CD14-positive monocyte (primary cell): Measurements from ENCODE around the gene CILP2. TPM values are rescaled to one million over a fixed set of nuclear protein-coding genes. Genes with fewer than 3 reads are reported as not detected.

Experiments used
- DNase-seq, 3 donors: peaks; one replicate each; pipeline ENCODE4 v3.0.0-alpha.2; 2011 to 2022
- H2AFZ ChIP-seq: 2 replicates; pipeline ENCODE4 v1.6.0; 2012; ENCODE audit warnings: mild to moderate bottlenecking, low read depth, low read length, inconsistent platforms; ENCODE audit not compliant: insufficient read depth, poor library complexity, severe bottlenecking
- H3K27ac ChIP-seq, 2 donors: 1 replicate in 1 of 2; 2 replicates in 1 of 2; pipeline ENCODE4 v1.5.1; 2012 to 2013; ENCODE audit warnings: low read length in 2 of 2, control low read depth in 1 of 2, inconsistent platforms in 1 of 2, low read depth in 1 of 2, mild to moderate bottlenecking in 1 of 2
- H3K27me3 ChIP-seq, 2 donors: one replicate each; pipeline versions ENCODE4 v1.6.0 to v1.6.1; 2011 to 2013; ENCODE audit warnings: low read length in 2 of 2; ENCODE audit not compliant: control insufficient read depth in 2 of 2, insufficient read depth in 2 of 2
- H3K36me3 ChIP-seq, 2 donors: replicated peaks in 1 of 2; 1 replicate in 1 of 2; 2 replicates in 1 of 2; pipeline versions ENCODE4 v1.5.1 to v1.6.1; 2012 to 2013; ENCODE audit warnings: low read length in 2 of 2, control low read depth in 1 of 2, inconsistent platforms in 1 of 2, mild to moderate bottlenecking in 1 of 2; ENCODE audit not compliant: insufficient read depth in 2 of 2, control insufficient read depth in 1 of 2
- H3K4me1 ChIP-seq, 2 donors: 1 replicate in 1 of 2; 2 replicates in 1 of 2; pipeline versions ENCODE4 v1.5.1 to v1.6.1; 2012 to 2013; ENCODE audit warnings: low read length in 2 of 2, control low read depth in 1 of 2, inconsistent platforms in 1 of 2, mild to moderate bottlenecking in 1 of 2, moderate library complexity in 1 of 2; ENCODE audit not compliant: insufficient read depth in 2 of 2, control insufficient read depth in 1 of 2
- H3K4me2 ChIP-seq: replicated peaks from 2 replicates; pipeline ENCODE3; 2012; ENCODE audit warnings: low read length, moderate library complexity, mild to moderate bottlenecking; ENCODE audit not compliant: poor library complexity, severe bottlenecking; ENCODE audit errors: extremely low read depth
- H3K4me3 ChIP-seq, 3 experiments: fragments of 200-600 bp in 1 of 3; sonication (generic) in 1 of 3; replicated peaks in 1 of 3; 1 replicate in 2 of 3; 2 replicates in 1 of 3; pipeline ENCODE4 v1.5.1; 2011 to 2013; ENCODE audit warnings: low read length in 3 of 3, mild to moderate bottlenecking in 3 of 3, control low read depth in 2 of 3, low read depth in 2 of 3, inconsistent platforms in 1 of 3, moderate library complexity in 1 of 3
- H3K79me2 ChIP-seq: 2 replicates; pipeline ENCODE4 v1.6.0; 2012; ENCODE audit warnings: mild to moderate bottlenecking, control low read depth, inconsistent platforms, low read length, moderate library complexity; ENCODE audit not compliant: insufficient read depth
- H3K9ac ChIP-seq: 2 replicates; pipeline ENCODE4 v1.6.0; 2017; ENCODE audit warnings: low read length, mild to moderate bottlenecking; ENCODE audit not compliant: insufficient read depth, poor library complexity, severe bottlenecking
- H3K9me3 ChIP-seq, 2 donors: replicated peaks in 1 of 2; 1 replicate in 1 of 2; 2 replicates in 1 of 2; pipeline versions ENCODE4 v1.5.1 to v1.6.1; 2012 to 2013; ENCODE audit warnings: low read length in 2 of 2, control low read depth in 1 of 2; ENCODE audit not compliant: control insufficient read depth in 1 of 2, insufficient read depth in 1 of 2
- H4K20me1 ChIP-seq: 2 replicates; pipeline ENCODE4 v1.6.0; 2012; ENCODE audit warnings: mild to moderate bottlenecking, low read length, control low read depth, moderate library complexity; ENCODE audit not compliant: insufficient read depth
- H3K27ac Mint-ChIP-seq, 7 donors: one replicate each; pipeline ENCODE4 v1.8.0; 2020; ENCODE audit warnings: mild to moderate bottlenecking in 7 of 7, mixed read lengths in 7 of 7, moderate library complexity in 6 of 7, inconsistent platforms in 2 of 7
- H3K27me3 Mint-ChIP-seq, 3 donors: one replicate each; pipeline ENCODE4 v1.8.0; 2021 to 2022; ENCODE audit warnings: low read depth in 3 of 3, mild to moderate bottlenecking in 3 of 3, mixed read lengths in 3 of 3, moderate library complexity in 3 of 3, inconsistent platforms in 1 of 3
- H3K36me3 Mint-ChIP-seq, 2 donors: one replicate each; pipeline ENCODE4 v1.8.0; 2020; ENCODE audit warnings: mixed read lengths in 2 of 2, inconsistent platforms in 1 of 2, mild to moderate bottlenecking in 1 of 2
- H3K4me1 Mint-ChIP-seq: one replicate; pipeline ENCODE4 v1.8.0; 2020; ENCODE audit warnings: mild to moderate bottlenecking, mixed read lengths
- H3K4me3 Mint-ChIP-seq, 2 donors: one replicate each; pipeline ENCODE4 v1.8.0; 2020; ENCODE audit warnings: mild to moderate bottlenecking in 2 of 2, mixed read lengths in 2 of 2, moderate library complexity in 1 of 2
- H3K9me3 Mint-ChIP-seq, 7 donors: one replicate each; pipeline ENCODE4 v1.8.0; 2020 to 2022; ENCODE audit warnings: mixed read lengths in 7 of 7, mild to moderate bottlenecking in 6 of 7, moderate library complexity in 6 of 7, inconsistent platforms in 2 of 7
- WGBS: methylation state at CpG from one replicate; pipeline ENCODE4 v1.1.5; 2013; ENCODE audit warnings: missing lambda C conversion rate; ENCODE audit not compliant: insufficient coverage; 5-methylcytosine and 5-hydroxymethylcytosine counted together
- intact Hi-C, 2 donors: fragments of 100-400 bp; cut with micrococcal nuclease; formaldehyde crosslinking; loops; one replicate each; pipeline versions ENCODE4 v1.15.0 to v1.15.1; 2023
- polyA plus RNA-seq, 3 donors: library from polyadenylated mRNA; depleted of rRNA in 1 of 3; unstranded in 2 of 3; stranded (reverse) in 1 of 3; fragments of 300-500 nt in 2 of 3; fragments of >200 nt in 1 of 3; fragmentation: Illumina TruSeq in 2 of 3; gene quantifications; 1 replicate in 2 of 3; 2 replicates in 1 of 3; pipeline ENCODE4 v1.2.3, GENCODE V29; 2012 to 2021
- TF ChIP-seq, protein P1 (sequence below): fragments of 200-600 bp; IDR thresholded peaks from one replicate; pipeline ENCODE4 v1.8.0; 2022; ENCODE audit warnings: antibody characterized with exemption, mild to moderate bottlenecking

The CILP2 gene
- polyA plus RNA-seq, 3 donors: 0.04 TPM; not detected in 2

DNA sequence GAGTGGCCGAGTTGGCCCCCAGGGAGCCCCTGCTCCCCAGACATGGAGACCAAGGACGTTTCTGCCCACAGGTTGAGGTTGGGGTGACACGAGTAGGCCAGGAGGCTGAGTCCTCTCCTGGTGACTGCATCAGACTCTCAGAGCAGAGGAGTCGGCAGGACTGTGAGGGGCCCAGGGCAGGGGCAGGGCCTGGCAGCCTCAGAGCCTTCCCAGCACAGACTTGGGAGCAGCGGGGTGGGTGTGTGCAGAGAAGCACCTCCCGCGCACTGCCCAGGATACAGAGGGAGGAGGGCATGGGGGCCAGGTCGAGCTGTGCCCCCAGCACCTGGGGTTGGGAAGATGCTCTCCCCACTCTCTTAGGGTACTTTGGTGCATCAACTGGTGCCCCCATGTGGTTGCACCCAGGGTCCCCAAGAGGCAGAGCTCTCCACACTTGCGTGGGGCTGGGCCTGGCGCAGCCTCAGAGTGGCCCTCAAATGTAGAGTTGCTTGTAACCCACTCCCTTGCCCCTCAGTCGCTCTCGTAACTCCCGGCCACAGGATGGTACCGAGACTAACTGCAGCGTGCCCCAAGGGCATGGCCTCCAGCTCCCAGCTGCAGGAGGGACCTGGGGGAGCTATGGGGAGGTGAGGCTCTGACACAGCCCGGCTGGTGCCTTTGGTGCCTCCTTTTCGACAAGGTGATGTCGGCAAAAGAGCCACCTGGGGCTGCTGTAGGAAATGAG, 38.6 kb upstream of the CILP2 start:
- Histone ChIP-seq H4K20me1 (peaks cover 42% of the 10 kb centered on the region), H3K4me3 (no peak overlapping the region), H3K4me2 (no peak overlapping the region), H3K36me3 (peaks cover 94 to 100% of the 10 kb centered on the region in 2 donors), H3K79me2 (peaks cover 6% of the 10 kb centered on the region), H3K4me1 (no peaks in the 10 kb centered on the region), H3K9me3 (no peaks in the 10 kb centered on the region), H3K9ac (no peak overlapping the region), H2AFZ (no peak overlapping the region), H3K27ac (no peak overlapping the region), H3K27me3 (no peaks in the 10 kb centered on the region)
- H3K27me3 Mint-ChIP-seq: peaks cover 0 to 3% (median 0%) of the 10 kb centered on the region in 3 donors
- H3K4me1 Mint-ChIP-seq: peaks cover 2% of the 10 kb centered on the region
- no peak for DNase-seq
- H3K27ac Mint-ChIP-seq: peak overlapping the region in 1 of 7 donors; percentile 36
- no peak overlapping the region for H3K4me3 Mint-ChIP-seq
- 96% methylated on average over 18 of the region's 18 CpGs for WGBS
- peaks cover 0 to 5% (median 0%) of the 10 kb centered on the region in 7 donors for H3K9me3 Mint-ChIP-seq
- intact Hi-C loops: no loop called here
- peaks cover 89 to 98% of the 10 kb centered on the region in 2 donors for H3K36me3 Mint-ChIP-seq
- TF ChIP-seq, protein P1, sequence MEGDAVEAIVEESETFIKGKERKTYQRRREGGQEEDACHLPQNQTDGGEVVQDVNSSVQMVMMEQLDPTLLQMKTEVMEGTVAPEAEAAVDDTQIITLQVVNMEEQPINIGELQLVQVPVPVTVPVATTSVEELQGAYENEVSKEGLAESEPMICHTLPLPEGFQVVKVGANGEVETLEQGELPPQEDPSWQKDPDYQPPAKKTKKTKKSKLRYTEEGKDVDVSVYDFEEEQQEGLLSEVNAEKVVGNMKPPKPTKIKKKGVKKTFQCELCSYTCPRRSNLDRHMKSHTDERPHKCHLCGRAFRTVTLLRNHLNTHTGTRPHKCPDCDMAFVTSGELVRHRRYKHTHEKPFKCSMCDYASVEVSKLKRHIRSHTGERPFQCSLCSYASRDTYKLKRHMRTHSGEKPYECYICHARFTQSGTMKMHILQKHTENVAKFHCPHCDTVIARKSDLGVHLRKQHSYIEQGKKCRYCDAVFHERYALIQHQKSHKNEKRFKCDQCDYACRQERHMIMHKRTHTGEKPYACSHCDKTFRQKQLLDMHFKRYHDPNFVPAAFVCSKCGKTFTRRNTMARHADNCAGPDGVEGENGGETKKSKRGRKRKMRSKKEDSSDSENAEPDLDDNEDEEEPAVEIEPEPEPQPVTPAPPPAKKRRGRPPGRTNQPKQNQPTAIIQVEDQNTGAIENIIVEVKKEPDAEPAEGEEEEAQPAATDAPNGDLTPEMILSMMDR: no peak

DNA sequence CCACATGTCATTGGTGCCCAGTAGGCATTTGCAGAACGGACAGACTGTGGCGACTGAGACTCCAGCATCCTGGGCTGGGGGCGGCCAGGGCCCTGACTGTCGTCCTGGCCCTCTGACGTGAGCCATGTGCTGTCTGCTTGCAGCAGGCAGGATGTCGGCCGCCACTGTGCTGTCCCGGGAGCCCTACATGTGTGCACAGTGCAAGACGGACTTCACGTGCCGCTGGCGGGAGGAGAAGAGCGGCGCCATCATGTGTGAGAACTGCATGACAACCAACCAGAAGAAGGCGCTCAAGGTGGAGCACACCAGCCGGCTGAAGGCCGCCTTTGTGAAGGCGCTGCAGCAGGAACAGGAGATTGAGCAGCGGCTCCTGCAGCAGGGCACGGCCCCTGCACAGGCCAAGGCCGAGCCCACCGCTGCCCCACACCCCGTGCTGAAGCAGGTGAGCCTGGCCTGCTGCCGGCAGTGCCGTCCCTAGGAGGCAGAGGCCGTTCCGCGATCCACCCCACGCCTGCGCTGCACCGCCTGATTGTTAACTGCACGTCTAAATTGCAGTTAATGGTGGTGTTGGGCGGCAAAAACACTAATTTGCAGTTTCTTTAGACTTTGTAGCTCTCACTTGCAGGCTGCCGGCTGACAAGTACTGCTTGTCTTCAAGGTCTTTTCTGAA, 37.0 kb upstream of the CILP2 start:
- intact Hi-C loops: no loop called here
- no peaks in the 10 kb centered on the region for H3K79me2 ChIP-seq
- H3K4me1 ChIP-seq: no peaks in the 10 kb centered on the region
- Mint-ChIP-seq H3K4me1 (peaks cover 2% of the 10 kb centered on the region), H3K4me3 (no peak overlapping the region), H3K9me3 (peaks cover 0 to 5% (median 0%) of the 10 kb centered on the region in 7 donors), H3K27me3 (peaks cover 0 to 2% (median 0%) of the 10 kb centered on the region in 3 donors), H3K27ac (peak overlapping the region in 1 of 7 donors; percentile 51), H3K36me3 (peaks cover 95 to 98% of the 10 kb centered on the region in 2 donors)
- no peak overlapping the region for H2AFZ ChIP-seq
- peaks cover 97 to 100% of the 10 kb centered on the region in 2 donors for H3K36me3 ChIP-seq
- no peak overlapping the region for H3K9ac ChIP-seq
- no peak overlapping the region for H3K4me3 ChIP-seq
- H4K20me1 ChIP-seq: peaks cover 31% of the 10 kb centered on the region
- no peak overlapping the region for H3K4me2 ChIP-seq
- H3K9me3 ChIP-seq: no peaks in the 10 kb centered on the region
- H3K27ac ChIP-seq: no peak overlapping the region
- 95% methylated on average over 34 of the region's 34 CpGs for WGBS
- no peaks in the 10 kb centered on the region for H3K27me3 ChIP-seq
- TF ChIP-seq, protein P1: no peak
- DNase-seq: no peak
